ENCODE results near the gene UROD. TPM values are rescaled to one million over a fixed set of nuclear protein-coding genes. Genes with fewer than 3 reads are reported as not detected.

The UROD gene
- polyA plus RNA-seq, 3 donors from 2014 or later = 67.6 to 110 (median 102) TPM

DNA sequence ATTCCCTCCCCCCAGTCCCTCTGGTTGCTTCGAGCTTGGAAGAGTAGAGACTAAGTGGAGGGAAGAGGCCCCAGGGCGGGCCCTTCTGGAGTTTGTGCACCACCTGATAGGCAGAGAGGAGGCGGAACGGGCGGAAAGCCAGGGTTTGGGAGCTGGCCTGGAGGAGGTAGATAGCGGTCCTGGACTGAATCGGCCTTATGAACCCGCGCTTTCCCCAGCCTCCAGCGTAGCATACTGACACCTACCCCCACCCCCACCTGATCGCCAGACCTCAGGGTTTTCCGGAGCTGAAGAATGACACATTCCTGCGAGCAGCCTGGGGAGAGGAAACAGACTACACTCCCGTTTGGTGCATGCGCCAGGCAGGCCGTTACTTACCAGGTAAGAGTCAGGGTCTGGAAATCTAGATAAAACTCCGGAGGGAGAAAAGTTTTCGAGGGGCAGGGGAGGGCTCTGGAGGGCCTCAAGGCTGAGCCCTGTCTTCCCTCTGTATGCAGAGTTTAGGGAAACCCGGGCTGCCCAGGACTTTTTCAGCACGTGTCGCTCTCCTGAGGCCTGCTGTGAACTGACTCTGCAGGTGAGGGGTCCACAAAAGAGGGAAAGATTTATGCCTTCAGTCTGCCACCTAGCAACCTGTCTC is 705 bp downstream of the UROD start:
- Mint-ChIP-seq H3K4me3 (peak overlapping the region; percentile 88 to 96 (median 91)), H3K9me3 (no peaks in the 10 kb centered on the region), H3K36me3 (peaks cover 7 to 11% (median 7%) of the 10 kb centered on the region in 3 donors), H3K4me1 (peaks cover 47 to 57% of the 10 kb centered on the region in 2 donors), H3K27ac (peak overlapping the region; percentile 86 to 97 (median 92)), H3K27me3 (ENCODE audit: low read depth in 3 of 3) (peaks cover 2 to 4% (median 3%) of the 10 kb centered on the region in 3 donors)
- no peak for DNase-seq

DNA sequence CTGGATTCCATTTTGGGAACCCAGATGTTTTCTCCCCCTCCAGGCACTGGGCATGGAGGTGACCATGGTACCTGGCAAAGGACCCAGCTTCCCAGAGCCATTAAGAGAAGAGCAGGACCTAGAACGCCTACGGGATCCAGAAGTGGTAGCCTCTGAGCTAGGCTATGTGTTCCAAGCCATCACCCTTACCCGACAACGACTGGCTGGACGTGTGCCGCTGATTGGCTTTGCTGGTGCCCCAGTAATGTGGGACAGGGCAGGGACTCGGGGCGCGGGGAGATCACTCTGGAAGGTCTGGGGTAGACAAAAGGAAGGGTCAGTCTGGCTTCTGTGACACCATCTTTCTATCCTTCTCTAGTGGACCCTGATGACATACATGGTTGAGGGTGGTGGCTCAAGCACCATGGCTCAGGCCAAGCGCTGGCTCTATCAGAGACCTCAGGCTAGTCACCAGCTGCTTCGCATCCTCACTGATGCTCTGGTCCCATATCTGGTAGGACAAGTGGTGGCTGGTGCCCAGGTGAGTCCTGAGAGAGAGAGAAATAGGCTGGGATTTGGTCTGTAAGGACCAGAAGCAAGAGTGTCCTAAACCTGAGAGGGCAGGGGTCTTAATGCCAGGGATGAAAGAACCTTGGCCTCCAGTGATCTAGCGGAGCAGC is 1.6 kb downstream of the UROD start:
- DNase-seq = no peak
- Mint-ChIP-seq H3K4me3 (peak overlapping the region in 2 of 5 donors; percentile 51 to 65), H3K36me3 (peaks cover 2 to 11% (median 4%) of the 10 kb centered on the region in 3 donors), H3K4me1 (peaks cover 47 to 54% of the 10 kb centered on the region in 2 donors), H3K27me3 (ENCODE audit: low read depth in 3 of 3) (peaks cover 2 to 3% (median 3%) of the 10 kb centered on the region in 3 donors), H3K27ac (peak overlapping the region in 2 of 6 donors; percentile 55 to 58), H3K9me3 (no peaks in the 10 kb centered on the region)

DNA sequence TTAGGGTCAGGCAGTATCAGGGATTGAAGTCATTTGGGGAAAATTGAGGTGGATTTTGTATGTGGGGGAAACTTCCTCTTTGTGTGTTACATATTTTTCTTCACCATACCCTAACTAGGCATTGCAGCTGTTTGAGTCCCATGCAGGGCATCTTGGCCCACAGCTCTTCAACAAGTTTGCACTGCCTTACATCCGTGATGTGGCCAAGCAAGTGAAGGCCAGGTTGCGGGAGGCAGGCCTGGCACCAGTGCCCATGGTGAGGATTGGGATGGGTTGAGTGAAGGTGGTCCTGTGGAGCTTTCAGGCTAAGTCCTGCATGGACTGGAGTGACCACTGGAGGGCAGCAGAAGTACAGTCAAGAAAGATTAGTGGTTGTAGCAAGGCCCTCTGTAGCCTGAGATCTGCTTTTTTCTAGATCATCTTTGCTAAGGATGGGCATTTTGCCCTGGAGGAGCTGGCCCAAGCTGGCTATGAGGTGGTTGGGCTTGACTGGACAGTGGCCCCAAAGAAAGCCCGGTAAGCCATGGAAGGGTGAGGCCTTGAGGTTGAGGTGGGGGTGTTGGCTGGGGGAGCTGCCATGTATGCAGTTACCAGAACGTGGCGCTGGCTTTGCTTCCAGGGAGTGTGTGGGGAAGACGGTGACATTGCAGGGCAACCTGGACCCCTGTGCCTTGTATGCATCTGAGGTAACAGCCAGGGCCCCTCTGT is 2.4 kb downstream of the UROD start:
- H3K9me3 Mint-ChIP-seq = no peaks in the 10 kb centered on the region
- H3K4me3 Mint-ChIP-seq = peak overlapping the region; percentile 22 to 65 (median 51)
- peaks cover 2 to 3% (median 2%) of the 10 kb centered on the region in 3 donors for H3K27me3 Mint-ChIP-seq (ENCODE audit: low read depth in 3 of 3)
- peaks cover 0 to 5% (median 4%) of the 10 kb centered on the region in 3 donors for H3K36me3 Mint-ChIP-seq
- peak overlapping the region; percentile 55 to 71 (median 64) for H3K27ac Mint-ChIP-seq
- DNase-seq = peak; percentile 72 to 79 (median 73)
- H3K4me1 Mint-ChIP-seq = peaks cover 39 to 47% of the 10 kb centered on the region in 2 donors

DNA sequence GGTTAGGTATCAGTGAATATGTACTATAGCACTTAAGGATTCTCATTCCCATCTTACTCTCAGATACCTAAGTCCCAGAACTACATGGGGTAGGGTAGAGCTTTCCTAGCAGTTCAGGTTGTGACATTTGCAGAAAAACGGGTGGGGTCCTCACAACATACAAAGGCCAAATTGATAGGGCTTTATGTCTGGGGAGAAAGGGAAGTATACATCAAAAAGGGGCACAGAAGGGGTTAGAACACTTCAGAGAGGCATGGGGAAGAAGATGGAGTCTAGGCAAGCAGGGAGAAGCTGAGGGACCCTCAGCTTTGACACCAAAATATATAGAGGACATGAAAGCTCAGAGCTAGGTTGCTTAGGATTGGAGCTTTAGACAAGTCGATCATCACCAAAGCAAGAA is 3.6 kb downstream of the UROD start:
- peaks cover 2 to 3% (median 2%) of the 10 kb centered on the region in 3 donors for H3K27me3 Mint-ChIP-seq (ENCODE audit: low read depth in 3 of 3)
- no peak overlapping the region for H3K27ac Mint-ChIP-seq
- peaks cover 30 to 37% of the 10 kb centered on the region in 2 donors for H3K4me1 Mint-ChIP-seq
- no peak for DNase-seq
- peaks cover 0 to 5% (median 4%) of the 10 kb centered on the region in 3 donors for H3K36me3 Mint-ChIP-seq
- no peak overlapping the region for H3K4me3 Mint-ChIP-seq
- no peaks in the 10 kb centered on the region for H3K9me3 Mint-ChIP-seq

DNA sequence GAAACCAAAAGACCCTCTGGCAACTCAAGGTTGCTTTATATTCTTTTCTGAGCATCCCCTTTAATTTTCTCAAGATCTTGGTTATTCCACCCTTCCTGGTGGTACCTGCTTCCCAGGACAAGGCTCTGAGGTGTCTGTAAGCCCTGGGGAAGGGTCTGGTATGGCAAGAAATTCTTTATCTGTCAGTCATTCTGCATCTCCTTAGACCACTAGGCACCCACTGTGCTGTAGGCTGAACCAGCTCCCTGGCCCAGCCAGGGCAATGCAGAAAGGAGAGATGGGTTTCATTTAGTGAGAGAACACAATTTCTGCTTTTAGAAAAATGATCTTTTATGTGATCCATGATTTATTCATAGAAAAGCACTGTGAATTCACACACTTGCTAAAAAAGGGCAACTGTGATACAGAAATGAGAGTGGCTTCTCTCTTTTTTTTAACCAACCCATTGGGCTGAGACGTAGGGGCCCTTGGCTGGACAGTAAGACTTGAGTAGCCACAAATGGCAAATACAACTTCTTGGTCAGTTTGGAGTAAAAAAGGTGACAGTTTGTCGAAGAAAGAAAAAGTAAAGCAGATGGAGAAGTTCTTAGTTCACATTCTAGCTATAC is 4.1 kb downstream of the UROD start:
- Mint-ChIP-seq H3K36me3 (peaks cover 0 to 5% (median 4%) of the 10 kb centered on the region in 3 donors), H3K4me1 (peaks cover 28 to 34% of the 10 kb centered on the region in 2 donors), H3K4me3 (no peak overlapping the region), H3K27me3 (ENCODE audit: low read depth in 3 of 3) (peaks cover 2 to 3% (median 2%) of the 10 kb centered on the region in 3 donors), H3K27ac (no peak overlapping the region), H3K9me3 (no peaks in the 10 kb centered on the region)
- DNase-seq = no peak

DNA sequence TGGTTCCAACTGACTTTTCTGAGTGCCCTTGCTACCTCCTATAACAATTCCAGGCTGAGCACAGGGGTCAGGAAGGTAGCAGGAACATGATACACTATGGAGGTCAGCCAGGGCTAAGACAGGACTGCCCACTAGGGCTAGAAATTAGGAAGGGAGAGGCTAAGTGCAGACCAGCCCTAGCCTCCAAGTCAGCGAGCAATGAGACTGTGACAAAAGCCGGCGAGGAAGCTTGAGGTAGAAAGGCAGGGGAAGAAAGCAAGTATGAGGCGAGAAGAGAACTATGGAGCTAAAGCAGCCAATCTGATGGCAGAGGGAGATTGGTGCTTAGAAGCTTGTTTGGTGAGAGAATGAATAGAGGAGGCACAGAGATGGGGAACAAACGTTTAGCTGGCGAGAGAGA is 4.7 kb downstream of the UROD start:
- Mint-ChIP-seq H3K27me3 (ENCODE audit: low read depth in 3 of 3) (peaks cover 2% of the 10 kb centered on the region in 3 donors), H3K9me3 (no peaks in the 10 kb centered on the region), H3K4me1 (peaks cover 23 to 28% of the 10 kb centered on the region in 2 donors), H3K36me3 (peaks cover 0 to 5% (median 4%) of the 10 kb centered on the region in 3 donors), H3K27ac (no peak overlapping the region), H3K4me3 (no peak overlapping the region)
- no peak for DNase-seq

DNA sequence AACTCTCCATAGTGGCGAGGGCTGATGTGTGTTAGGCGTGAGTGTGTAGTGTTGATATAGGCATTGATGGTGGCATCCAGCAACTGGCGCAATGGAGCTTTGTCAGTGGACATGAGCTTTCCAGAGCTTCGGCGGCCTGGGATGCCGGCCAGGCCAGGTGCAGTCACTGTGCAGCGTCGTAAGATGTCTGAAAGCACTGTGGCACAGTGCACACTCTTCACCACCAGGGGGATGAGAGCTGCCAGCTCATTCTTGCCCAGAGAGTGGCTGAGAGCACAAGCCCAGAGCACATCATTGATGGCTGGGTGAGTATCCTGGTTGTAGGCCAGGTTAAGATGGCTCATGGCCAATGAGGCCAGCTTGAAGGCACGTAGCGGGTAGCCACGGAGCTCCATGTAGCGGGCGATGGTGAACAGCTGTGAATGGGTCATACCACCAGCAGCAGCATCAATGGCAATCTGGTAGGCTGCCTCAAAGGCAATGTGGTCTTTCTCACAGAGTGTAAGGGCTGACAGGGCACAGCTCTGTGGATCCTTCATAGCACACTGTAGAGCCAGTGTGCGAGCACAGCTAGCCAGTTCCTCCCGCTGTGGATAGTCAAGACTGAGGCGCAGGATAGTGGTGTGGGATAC is 6.7 kb downstream of the UROD start:
- Mint-ChIP-seq H3K36me3 (peaks cover 0 to 5% (median 4%) of the 10 kb centered on the region in 3 donors), H3K9me3 (no peaks in the 10 kb centered on the region), H3K4me3 (no peak overlapping the region), H3K4me1 (peaks cover 8 to 11% of the 10 kb centered on the region in 2 donors), H3K27me3 (ENCODE audit: low read depth in 3 of 3) (peaks cover 0 to 2% (median 2%) of the 10 kb centered on the region in 3 donors), H3K27ac (no peak overlapping the region)
- peak; percentile 22 to 31 (median 23) for DNase-seq

DNA sequence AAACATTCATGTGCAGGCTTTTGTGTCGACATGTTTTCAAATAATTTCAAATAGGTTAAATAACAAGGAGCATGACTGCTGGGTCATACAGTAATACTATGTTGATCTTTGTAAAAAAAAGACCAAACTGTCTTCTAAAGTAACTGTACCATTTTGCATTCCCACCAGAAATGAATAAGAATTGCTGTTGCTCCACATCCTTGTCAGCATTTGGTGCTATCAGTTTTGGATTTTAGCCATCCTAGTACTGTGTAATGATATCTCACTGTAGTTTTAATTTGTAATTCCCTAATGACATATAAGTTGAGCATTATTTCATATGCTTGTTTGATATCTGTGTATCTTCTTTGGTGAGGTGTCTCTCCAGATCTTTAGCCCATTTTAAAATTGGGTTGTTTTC is 11.6 kb downstream of the UROD start:
- Mint-ChIP-seq H3K36me3 (no peaks in the 10 kb centered on the region), H3K27ac (no peak overlapping the region), H3K4me1 (no peaks in the 10 kb centered on the region), H3K4me3 (no peak overlapping the region), H3K9me3 (no peaks in the 10 kb centered on the region), H3K27me3 (ENCODE audit: low read depth in 3 of 3) (peaks cover 0 to 2% (median 0%) of the 10 kb centered on the region in 3 donors)
- DNase-seq = no peak

DNA sequence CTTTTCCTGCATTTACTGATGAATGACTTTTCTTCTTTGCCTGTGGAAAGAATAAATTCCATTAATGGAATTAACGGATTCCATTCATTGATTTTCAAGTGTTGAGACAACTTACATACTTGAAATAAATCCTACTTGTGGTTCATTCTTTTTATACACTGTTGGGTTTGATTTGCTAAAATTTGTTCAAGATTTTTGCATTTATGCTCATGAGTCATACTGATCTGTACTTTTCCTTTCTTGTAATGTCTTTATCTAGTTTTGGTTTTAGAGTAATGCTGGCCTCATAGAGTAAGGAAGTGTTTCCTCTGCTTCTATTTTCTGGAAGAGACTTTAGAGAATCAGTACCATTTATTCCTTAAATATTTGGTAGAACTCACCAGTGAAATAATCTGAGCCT is 14.4 kb downstream of the UROD start:
- H3K27ac Mint-ChIP-seq = no peak overlapping the region
- H3K4me3 Mint-ChIP-seq = no peak overlapping the region
- H3K9me3 Mint-ChIP-seq = no peaks in the 10 kb centered on the region

DNA sequence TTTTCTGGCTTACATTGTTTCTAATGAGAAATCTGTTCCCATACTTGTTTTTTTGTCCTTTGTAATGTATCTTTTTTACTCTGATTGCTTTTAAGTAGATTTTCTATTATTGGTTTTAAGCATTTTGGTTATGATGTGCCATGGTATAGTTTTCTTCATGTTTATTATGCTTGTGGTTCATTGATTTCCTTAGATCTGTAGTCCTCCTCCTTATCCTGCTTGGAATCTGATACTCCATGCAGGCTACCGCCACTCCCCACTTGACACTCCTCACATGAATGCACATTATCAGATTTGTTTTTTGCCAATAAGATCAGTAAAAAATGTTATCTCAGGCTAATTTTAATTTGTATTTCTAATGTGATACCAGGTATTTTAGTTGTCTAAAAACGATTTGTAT is 20.8 kb downstream of the UROD start:
- Mint-ChIP-seq H3K4me1 (peaks cover 3 to 7% of the 10 kb centered on the region in 2 donors), H3K27me3 (ENCODE audit: low read depth in 3 of 3) (peaks cover 0 to 5% (median 0%) of the 10 kb centered on the region in 3 donors), H3K9me3 (no peaks in the 10 kb centered on the region), H3K4me3 (no peak overlapping the region), H3K36me3 (peaks cover 0 to 3% (median under 1%) of the 10 kb centered on the region in 3 donors), H3K27ac (no peak overlapping the region)
- no peak for DNase-seq

More for the DNA sequence above, 14.4 kb downstream of the UROD start:
- peaks cover 0 to 4% (median 0%) of the 10 kb centered on the region in 3 donors for H3K27me3 Mint-ChIP-seq (ENCODE audit: low read depth in 3 of 3)
- DNase-seq = no peak
- no peaks in the 10 kb centered on the region for H3K36me3 Mint-ChIP-seq
- no peaks in the 10 kb centered on the region for H3K4me1 Mint-ChIP-seq

DNA sequence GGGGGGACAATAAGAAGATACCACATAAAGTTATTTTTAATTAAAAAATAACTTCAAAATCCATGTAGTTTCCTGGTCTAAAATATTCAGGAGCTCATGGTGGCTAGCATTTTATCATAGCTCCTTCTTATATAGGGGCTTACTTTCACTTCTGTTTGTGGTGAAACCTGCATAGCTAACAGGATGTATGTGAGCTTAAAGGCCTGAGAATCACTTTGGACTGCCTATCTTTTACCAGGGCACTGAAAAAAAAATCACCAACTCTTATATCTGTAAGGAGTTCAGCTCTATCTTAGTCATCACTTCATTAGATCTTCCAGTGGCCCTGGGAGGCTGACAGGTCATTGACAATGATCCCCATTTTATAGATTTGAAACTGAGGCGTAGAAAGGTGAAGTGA is 21.3 kb downstream of the UROD start:
- peaks cover 0 to 5% (median 0%) of the 10 kb centered on the region in 3 donors for H3K27me3 Mint-ChIP-seq (ENCODE audit: low read depth in 3 of 3)
- no peak for DNase-seq
- no peak overlapping the region for H3K4me3 Mint-ChIP-seq
- H3K9me3 Mint-ChIP-seq = no peaks in the 10 kb centered on the region
- H3K4me1 Mint-ChIP-seq = peaks cover 3 to 7% of the 10 kb centered on the region in 2 donors
- H3K27ac Mint-ChIP-seq = peak overlapping the region in 3 of 6 donors; percentile 68 to 76 (median 69)
- peaks cover 3 to 6% (median 3%) of the 10 kb centered on the region in 3 donors for H3K36me3 Mint-ChIP-seq

DNA sequence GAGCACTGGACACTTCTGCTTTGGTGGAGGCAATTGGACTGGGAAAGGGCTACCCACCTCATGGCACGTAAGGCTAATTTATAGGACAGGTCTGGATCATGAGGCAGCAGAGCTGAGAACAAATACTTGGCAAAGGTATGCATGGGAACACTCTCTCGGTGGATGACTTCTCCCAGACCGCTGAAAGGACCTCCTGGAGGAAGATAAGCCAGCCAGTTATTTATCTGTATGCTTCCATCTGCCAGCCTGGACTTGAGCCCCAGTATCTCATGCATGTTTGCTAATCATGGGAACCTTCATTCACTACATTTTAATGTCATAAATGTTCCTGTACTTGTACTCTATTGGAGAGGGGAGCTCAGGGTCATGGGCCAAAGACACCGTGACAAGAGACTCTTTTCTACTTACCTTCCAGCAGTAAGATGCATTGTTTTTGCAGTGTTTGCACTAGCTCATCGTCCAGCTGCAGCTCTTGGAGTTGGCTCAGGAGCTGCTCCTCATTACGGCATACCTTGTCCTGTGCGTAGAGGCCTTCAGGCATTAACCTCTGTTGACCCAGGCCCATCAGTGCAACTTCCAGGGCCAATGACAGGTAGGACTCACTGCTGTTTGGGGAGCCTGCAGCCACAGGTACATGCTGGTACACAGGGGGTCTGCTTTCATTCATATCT is 23.7 kb downstream of the UROD start:
- DNase-seq = no peak
- Mint-ChIP-seq H3K9me3 (no peaks in the 10 kb centered on the region), H3K36me3 (peaks cover 3 to 6% (median 3%) of the 10 kb centered on the region in 3 donors), H3K27ac (peak overlapping the region in 1 of 6 donors; percentile 64), H3K4me3 (no peak overlapping the region), H3K27me3 (ENCODE audit: low read depth in 3 of 3) (peaks cover 0 to 4% (median 0%) of the 10 kb centered on the region in 3 donors), H3K4me1 (peaks cover 3 to 7% of the 10 kb centered on the region in 2 donors)

Measured in immature natural killer cell (primary cell).